ENCODE measurements around the gene NDE1.
"Not testable (repeated sequence)": the region's sequence is repeated elsewhere in the genome, so short reads cannot be mapped to it uniquely, and the experiment has no call there.

Gene NDE1

DNA sequence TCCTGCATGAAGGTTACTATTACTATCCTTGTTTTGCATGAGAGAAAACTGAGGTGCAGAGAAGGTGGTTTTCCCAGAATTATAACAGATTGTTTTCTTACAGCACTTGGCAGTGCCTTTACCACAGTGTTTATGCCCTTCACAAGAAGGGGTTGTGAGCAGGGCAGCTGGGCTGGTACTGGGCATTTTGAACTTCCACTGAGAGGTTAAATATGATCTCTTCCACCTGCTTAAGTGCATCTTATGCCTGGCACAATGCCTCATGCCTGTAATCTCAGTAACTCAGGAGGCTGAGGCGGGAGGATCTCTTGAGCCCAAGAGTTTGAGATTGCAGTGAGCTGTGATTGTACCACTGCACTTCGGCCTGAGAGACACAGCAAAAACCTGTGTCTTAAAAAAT is 36.2 kb downstream of the NDE1 start:
- no peak overlapping the region for H3K4me3 ChIP-seq (replicated peaks; ENCODE audit: low read depth, low read length)
- TF ChIP-seq, protein P1, sequence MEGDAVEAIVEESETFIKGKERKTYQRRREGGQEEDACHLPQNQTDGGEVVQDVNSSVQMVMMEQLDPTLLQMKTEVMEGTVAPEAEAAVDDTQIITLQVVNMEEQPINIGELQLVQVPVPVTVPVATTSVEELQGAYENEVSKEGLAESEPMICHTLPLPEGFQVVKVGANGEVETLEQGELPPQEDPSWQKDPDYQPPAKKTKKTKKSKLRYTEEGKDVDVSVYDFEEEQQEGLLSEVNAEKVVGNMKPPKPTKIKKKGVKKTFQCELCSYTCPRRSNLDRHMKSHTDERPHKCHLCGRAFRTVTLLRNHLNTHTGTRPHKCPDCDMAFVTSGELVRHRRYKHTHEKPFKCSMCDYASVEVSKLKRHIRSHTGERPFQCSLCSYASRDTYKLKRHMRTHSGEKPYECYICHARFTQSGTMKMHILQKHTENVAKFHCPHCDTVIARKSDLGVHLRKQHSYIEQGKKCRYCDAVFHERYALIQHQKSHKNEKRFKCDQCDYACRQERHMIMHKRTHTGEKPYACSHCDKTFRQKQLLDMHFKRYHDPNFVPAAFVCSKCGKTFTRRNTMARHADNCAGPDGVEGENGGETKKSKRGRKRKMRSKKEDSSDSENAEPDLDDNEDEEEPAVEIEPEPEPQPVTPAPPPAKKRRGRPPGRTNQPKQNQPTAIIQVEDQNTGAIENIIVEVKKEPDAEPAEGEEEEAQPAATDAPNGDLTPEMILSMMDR (IDR thresholded peaks at IDR 0.05; ENCODE audit: low read length, missing control alignments), result no peak
- no peak for DNase-seq (ENCODE audit: low read depth)

GRCh38 chr16:15689290-15689689 is 39.2 kb downstream of the NDE1 start:
- TF ChIP-seq, protein P1 (IDR thresholded peaks at IDR 0.05; ENCODE audit: low read length, missing control alignments), result no peak
- no peak for DNase-seq (ENCODE audit: low read depth)

GRCh38 chr16:15690296-15690695 is 40.3 kb downstream of the NDE1 start:
- TF ChIP-seq, protein P1 (IDR thresholded peaks at IDR 0.05; ENCODE audit: low read length, missing control alignments), result no peak
- DNase-seq (ENCODE audit: low read depth), result no peak

More at GRCh38 chr16:15689290-15689689, 39.2 kb downstream of the NDE1 start:
- no peak overlapping the region for H3K4me3 ChIP-seq (replicated peaks; ENCODE audit: low read depth, low read length)

DNA sequence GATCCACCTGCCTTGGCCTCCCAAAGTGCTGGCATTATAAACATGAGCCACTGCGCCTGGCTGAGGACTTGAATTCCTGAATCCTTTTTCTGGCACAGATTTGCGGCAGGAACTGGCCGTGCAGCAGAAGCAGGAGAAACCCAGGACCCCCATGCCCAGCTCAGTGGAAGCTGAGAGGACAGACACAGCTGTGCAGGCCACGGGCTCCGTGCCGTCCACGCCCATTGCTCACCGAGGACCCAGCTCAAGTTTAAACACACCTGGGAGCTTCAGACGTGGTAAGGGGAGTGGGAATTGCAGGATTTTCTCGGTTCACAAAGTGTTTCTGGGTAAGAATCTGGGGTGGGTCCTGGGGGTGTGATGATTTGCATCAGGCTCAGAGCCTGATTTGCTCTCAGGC is 41.0 kb downstream of the NDE1 start:
- TF ChIP-seq, protein P1 (IDR thresholded peaks at IDR 0.05; ENCODE audit: low read length, missing control alignments), result no peak

More at GRCh38 chr16:15690296-15690695, 40.3 kb downstream of the NDE1 start:
- H3K4me3 ChIP-seq (replicated peaks; ENCODE audit: low read depth, low read length), result no peak overlapping the region

DNA sequence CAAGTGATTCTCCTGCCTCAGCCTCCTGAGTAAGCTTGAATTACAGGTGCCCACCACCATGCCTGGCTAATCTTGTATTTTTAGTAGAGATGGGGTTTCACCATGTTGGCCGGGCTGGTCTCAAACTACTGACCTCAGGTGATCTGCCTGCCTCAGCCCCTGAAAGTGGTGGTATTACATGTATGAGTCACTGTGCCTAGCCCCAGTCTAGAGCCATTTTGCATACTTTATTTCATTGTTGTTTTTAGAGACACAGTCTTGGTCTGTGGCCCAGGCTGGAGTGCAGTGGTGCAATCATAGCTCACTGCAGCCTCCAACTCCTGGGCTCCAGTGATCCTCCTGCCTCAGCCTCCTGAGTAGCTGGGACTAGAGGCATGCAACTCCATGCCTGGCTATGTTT is 42.5 kb downstream of the NDE1 start:
- DNase-seq (ENCODE audit: low read depth); H3K4me3 ChIP-seq (replicated peaks; ENCODE audit: low read depth, low read length): not testable (repeated sequence)

More for the DNA sequence above, 41.0 kb downstream of the NDE1 start:
- no peak for DNase-seq (ENCODE audit: low read depth)
- no peak overlapping the region for H3K4me3 ChIP-seq (replicated peaks; ENCODE audit: low read depth, low read length)

- no peak overlapping the region for H3K4me3 ChIP-seq (replicated peaks; ENCODE audit: low read depth, low read length)
- DNase-seq (ENCODE audit: low read depth), result no peak
- TF ChIP-seq, protein P1 (IDR thresholded peaks at IDR 0.05; ENCODE audit: low read length, missing control alignments), result no peak
Measured at GRCh38 chr16:15694499-15694898, 44.5 kb downstream of the NDE1 start.

- H3K4me3 ChIP-seq (replicated peaks; ENCODE audit: low read depth, low read length), result no peak overlapping the region
- TF ChIP-seq, protein P1 (IDR thresholded peaks at IDR 0.05; ENCODE audit: low read length, missing control alignments), result no peak
- DNase-seq (ENCODE audit: low read depth), result no peak
Measured at GRCh38 chr16:15699819-15700218, 49.8 kb downstream of the NDE1 start.

All from fibroblast of pulmonary artery (primary cell).